Activated CD4-positive, alpha-beta memory T cell treated with anti-CD3 and anti-CD28 coated beads, Interleukin-2, amount 10 ng/mL, durations not matched to agents 7 days and 5 days (primary cell): ENCODE results near the gene NOP14. TPM values are rescaled to one million over a fixed set of nuclear protein-coding genes. Genes with fewer than 3 reads are reported as not detected.
"Not testable (repeated sequence)": the region's sequence is repeated elsewhere in the genome, so short reads cannot be mapped to it uniquely, and the experiment has no call there.

Experiments used
- CTCF ChIA-PET: fragments of 350-600 bp; sonication (Branson Sonifier 250); formaldehyde crosslinking; loops from one replicate; lab custom pipeline; 2021; ENCODE audit warnings: antibody characterized with exemption, inconsistent platforms; lab: Charles Lee
- POLR2A ChIA-PET: fragments of 350-600 bp; sonication (Branson Sonifier 250); formaldehyde crosslinking; loops from one replicate; lab custom pipeline; 2021; ENCODE audit warnings: antibody characterized with exemption; lab: Charles Lee
- DNase-seq: peaks from one replicate; pipeline ENCODE4 v3.0.0-alpha.2; 2020
- H3K27ac Mint-ChIP-seq: one replicate; pipeline ENCODE4 v1.8.0; 2021; ENCODE audit warnings: mild to moderate bottlenecking, mixed read lengths
- H3K27me3 Mint-ChIP-seq: one replicate; pipeline ENCODE4 v1.8.0; 2021; ENCODE audit warnings: mixed read lengths
- H3K36me3 Mint-ChIP-seq: one replicate; pipeline ENCODE4 v1.8.0; 2021; ENCODE audit warnings: low read depth, mixed read lengths
- H3K4me1 Mint-ChIP-seq: one replicate; pipeline ENCODE4 v1.8.0; 2021; ENCODE audit warnings: mixed read lengths
- H3K4me3 Mint-ChIP-seq: one replicate; pipeline ENCODE4 v1.8.0; 2021; ENCODE audit warnings: mild to moderate bottlenecking, mixed read lengths
- H3K9me3 Mint-ChIP-seq: one replicate; pipeline ENCODE4 v1.8.0; 2021; ENCODE audit warnings: mixed read lengths
- total RNA-seq, 2 experiments: library from RNA; stranded (reverse); gene quantifications; one replicate each; pipeline ENCODE4 v1.2.3, GENCODE V29; 2021

Gene NOP14
- total RNA-seq, 2 experiments from 2014 or later, result 34.1 to 38.7 TPM

GRCh38 chr4:2981256-2981819 lies 18.1 kb upstream of the NOP14 start:
- H3K4me1 Mint-ChIP-seq, result no peaks in the 10 kb centered on the region

DNA sequence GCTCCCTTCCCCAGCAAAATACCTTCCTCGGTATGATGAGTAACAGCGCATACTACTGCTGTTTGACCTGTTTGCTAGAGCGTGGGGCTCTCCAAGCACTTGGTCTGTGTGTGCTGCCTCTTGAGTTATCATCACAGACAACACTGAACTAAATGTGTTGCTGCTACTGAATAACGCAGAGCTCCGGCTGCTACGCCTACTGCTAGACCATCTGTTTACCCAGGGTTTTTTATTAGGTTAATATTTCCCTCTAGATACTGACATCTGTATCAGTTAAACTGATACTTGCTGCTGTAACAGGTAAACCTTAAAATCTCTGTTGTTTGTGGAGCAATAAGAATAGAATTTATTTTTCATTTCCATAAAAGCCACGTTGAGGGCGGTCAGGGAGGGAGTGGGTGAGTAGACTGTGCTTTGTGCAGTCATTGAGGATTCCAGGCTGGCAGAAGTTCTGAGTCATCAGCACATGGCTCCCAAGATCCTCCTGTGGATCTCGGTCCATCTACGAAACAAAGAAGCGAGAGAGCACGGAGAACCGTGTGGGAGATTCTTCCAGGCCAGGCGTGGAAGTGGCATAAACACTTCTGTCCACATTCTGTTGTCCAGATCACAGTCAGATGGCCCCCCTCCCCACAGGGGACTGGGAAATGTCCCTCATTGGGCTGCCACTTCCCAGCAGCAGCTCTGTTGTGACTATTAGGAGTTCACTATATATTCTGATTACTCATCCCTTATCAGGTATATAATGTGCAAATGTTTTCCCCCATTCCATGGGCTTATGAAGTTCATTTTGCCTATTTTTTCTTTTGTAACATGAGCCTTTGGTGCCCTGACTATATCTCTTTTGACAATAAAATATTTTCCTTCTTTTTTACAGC lies 14.2 kb upstream of the NOP14 start:
- Mint-ChIP-seq H3K9me3 (peaks cover 7% of the 10 kb centered on the region), H3K27ac (no peak overlapping the region), H3K4me3 (no peak overlapping the region), H3K36me3 (no peaks in the 10 kb centered on the region), H3K4me1 (no peaks in the 10 kb centered on the region), H3K27me3 (peaks cover 5% of the 10 kb centered on the region)
- ChIA-PET POLR2A (interaction anchor here (2.2 kb wide), 1 partner anchor 64 kb away, joined by 7 read pairs; no protein-coding TSS in a partner anchor), CTCF (interaction anchor here (0.7 to 3.5 kb wide), 20 partner anchors 9 to 757 kb away, joined by 3 to 38 read pairs (median 4); partner anchors contain the start of genes GRK4, HTT, HTT-AS and NOP14)
- DNase-seq, result no peak

More at GRCh38 chr4:2981256-2981819, 18.1 kb upstream of the NOP14 start:
- peaks cover 7% of the 10 kb centered on the region for H3K9me3 Mint-ChIP-seq
- no peaks in the 10 kb centered on the region for H3K36me3 Mint-ChIP-seq
- no peak for DNase-seq
- H3K4me3 Mint-ChIP-seq, result no peak overlapping the region
- H3K27me3 Mint-ChIP-seq, result peaks cover 12% of the 10 kb centered on the region
- ChIA-PET POLR2A (interaction anchor here (1.7 kb wide), 1 partner anchor 18 kb away, joined by 3 read pairs; the partner anchor contains the start of gene GRK4), CTCF (interaction anchor here (0.8 to 1.0 kb wide), 2 partner anchors 11 to 27 kb away, joined by 3 read pairs; no protein-coding TSS in a partner anchor)
- no peak overlapping the region for H3K27ac Mint-ChIP-seq

DNA sequence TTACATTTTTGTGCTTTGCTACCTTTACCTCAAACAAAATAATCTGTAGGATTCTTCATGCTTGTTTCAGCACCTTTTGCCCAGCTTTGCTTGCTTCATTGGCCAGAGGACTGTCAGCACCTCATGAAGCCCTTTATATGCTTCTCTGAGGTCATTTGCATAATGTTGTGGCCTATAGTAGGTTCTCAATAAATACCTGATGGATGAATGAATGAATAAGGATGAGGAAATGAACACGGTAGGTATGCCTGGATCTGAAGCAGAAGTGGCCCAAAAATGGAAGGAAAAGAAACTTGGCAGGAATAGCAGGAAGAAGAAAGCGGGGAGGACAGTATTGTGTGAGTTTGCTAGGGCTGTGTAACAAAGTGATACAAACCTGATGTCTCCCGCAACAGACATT lies 8.1 kb upstream of the NOP14 start:
- peaks cover 5% of the 10 kb centered on the region for H3K27me3 Mint-ChIP-seq
- no peaks in the 10 kb centered on the region for H3K9me3 Mint-ChIP-seq
- DNase-seq, result no peak
- no peak overlapping the region for H3K4me3 Mint-ChIP-seq
- H3K36me3 Mint-ChIP-seq, result no peaks in the 10 kb centered on the region
- CTCF ChIA-PET, result no interaction called here
- peaks cover 5% of the 10 kb centered on the region for H3K4me1 Mint-ChIP-seq
- POLR2A ChIA-PET, result no interaction called here
- no peak overlapping the region for H3K27ac Mint-ChIP-seq

- CTCF ChIA-PET, result interaction anchor here (1.0 to 1.4 kb wide), 3 partner anchors 10 to 45 kb away, joined by 4 read pairs; no protein-coding TSS in a partner anchor
- H3K9me3 Mint-ChIP-seq, result no peaks in the 10 kb centered on the region
These were observed 5.2 kb upstream of the NOP14 start for GRCh38 chr4:2968381-2968780.

GRCh38 chr4:2965262-2965661 lies 2.1 kb upstream of the NOP14 start:
- DNase-seq, result no peak
- H3K4me1 Mint-ChIP-seq, result peaks cover 24% of the 10 kb centered on the region
- POLR2A ChIA-PET, result interaction anchor here (5.8 kb wide), 1 partner anchor 29 kb away, joined by 74 read pairs; no protein-coding TSS in a partner anchor
- H3K27ac Mint-ChIP-seq, result no peak overlapping the region
- H3K9me3 Mint-ChIP-seq, result no peaks in the 10 kb centered on the region
- CTCF ChIA-PET, result interaction anchor here (1.2 to 5.3 kb wide), 3 partner anchors 12 to 73 kb away, joined by 5 to 38 read pairs (median 33); no protein-coding TSS in a partner anchor
- H3K27me3 Mint-ChIP-seq, result peaks cover 4% of the 10 kb centered on the region
- no peaks in the 10 kb centered on the region for H3K36me3 Mint-ChIP-seq
- peak overlapping the region; percentile 45 for H3K4me3 Mint-ChIP-seq

More at GRCh38 chr4:2968381-2968780, 5.2 kb upstream of the NOP14 start:
- DNase-seq, result no peak
- H3K4me1 Mint-ChIP-seq, result peaks cover 13% of the 10 kb centered on the region
- no peak overlapping the region for H3K27ac Mint-ChIP-seq
- POLR2A ChIA-PET, result no interaction called here
- H3K36me3 Mint-ChIP-seq, result no peaks in the 10 kb centered on the region
- no peak overlapping the region for H3K4me3 Mint-ChIP-seq
- peaks cover 5% of the 10 kb centered on the region for H3K27me3 Mint-ChIP-seq

DNA sequence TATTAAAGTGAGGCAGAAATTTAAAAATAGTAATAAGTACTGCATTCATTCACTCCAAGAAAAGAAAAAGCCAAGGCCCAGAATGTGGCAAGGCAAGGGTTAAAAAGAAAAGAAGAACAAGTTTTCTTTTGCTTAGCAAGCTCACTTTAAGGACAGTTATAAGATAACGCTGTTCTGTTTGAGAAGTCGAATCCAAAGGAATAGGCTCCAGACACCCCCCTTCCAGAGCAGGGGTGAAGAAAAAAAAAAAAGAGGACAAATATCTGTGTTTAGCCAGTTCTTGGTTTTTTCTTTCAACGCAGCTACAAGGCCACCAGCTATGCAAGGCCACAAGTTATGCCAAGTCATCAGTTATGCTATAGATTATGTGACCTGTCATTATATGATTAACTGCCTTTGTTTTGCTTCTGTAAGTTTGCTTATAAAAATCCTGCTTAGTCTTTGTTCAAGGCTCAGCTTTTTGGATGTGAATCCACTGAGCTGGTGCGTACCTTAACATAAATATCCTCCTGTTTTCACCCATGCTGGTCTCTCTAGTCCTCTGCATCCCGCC lies 1.6 kb upstream of the NOP14 start:
- POLR2A ChIA-PET, result interaction anchor here (5.8 kb wide), 1 partner anchor 29 kb away, joined by 74 read pairs; no protein-coding TSS in a partner anchor
- no peak for DNase-seq
- H3K27me3 Mint-ChIP-seq, result peaks cover 4% of the 10 kb centered on the region
- peaks cover 27% of the 10 kb centered on the region for H3K4me1 Mint-ChIP-seq
- H3K9me3 Mint-ChIP-seq, result no peaks in the 10 kb centered on the region
- H3K36me3 Mint-ChIP-seq, result no peaks in the 10 kb centered on the region
- H3K27ac Mint-ChIP-seq, result no peak overlapping the region
- H3K4me3 Mint-ChIP-seq, result peak overlapping the region; percentile 73
- CTCF ChIA-PET, result interaction anchor here (1.9 to 5.3 kb wide), 4 partner anchors 9 to 81 kb away, joined by 9 to 38 read pairs (median 21); no protein-coding TSS in a partner anchor

GRCh38 chr4:2963966-2964471 lies 813 bp upstream of the NOP14 start:
- no peaks in the 10 kb centered on the region for H3K9me3 Mint-ChIP-seq
- CTCF ChIA-PET, result interaction anchor here (0.5 to 5.3 kb wide), 13 partner anchors 10 to 234 kb away, joined by 3 to 38 read pairs (median 9); partner anchors contain the start of gene HTT
- DNase-seq, result no peak
- peak overlapping the region; percentile 73 for H3K4me3 Mint-ChIP-seq
- peaks cover 32% of the 10 kb centered on the region for H3K4me1 Mint-ChIP-seq
- H3K36me3 Mint-ChIP-seq, result peaks cover 4% of the 10 kb centered on the region
- peaks cover 4% of the 10 kb centered on the region for H3K27me3 Mint-ChIP-seq
- no peak overlapping the region for H3K27ac Mint-ChIP-seq
- POLR2A ChIA-PET, result interaction anchor here (0.6 to 5.8 kb wide), 12 partner anchors 11 to 495 kb away, joined by 3 to 74 read pairs (median 4); partner anchors contain the start of genes RNF4 and TNIP2

DNA sequence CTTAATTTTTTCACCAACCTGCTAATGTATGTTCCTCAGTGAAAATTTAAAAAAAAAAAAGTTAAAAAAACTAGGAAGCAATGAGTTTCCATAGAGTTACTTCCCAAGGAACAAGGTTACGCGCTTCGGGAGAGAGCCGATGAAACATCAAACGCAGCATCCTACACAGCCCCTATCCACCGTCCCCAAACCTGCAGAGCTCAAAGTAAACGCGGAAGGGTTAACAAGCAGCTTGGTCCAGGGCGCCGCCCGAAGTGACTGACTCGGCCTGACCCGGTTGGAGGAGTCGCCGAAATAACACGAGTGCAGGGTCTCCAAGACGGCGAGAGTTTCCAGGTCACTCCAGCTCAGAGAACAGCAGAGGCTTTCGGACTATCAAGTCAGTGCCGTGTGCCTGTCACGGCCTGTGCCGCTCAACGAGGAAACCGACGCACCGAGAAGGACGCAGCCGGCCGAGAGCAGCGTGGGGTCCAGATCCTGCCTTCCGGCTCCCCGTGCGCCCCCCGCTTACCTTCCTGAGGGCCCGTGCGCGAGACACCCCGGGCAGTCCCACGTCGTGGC lies 512 bp downstream of the NOP14 start:
- ChIA-PET POLR2A (interaction anchor here (0.9 to 5.8 kb wide), 19 partner anchors 9 to 550 kb away, joined by 3 to 74 read pairs (median 4); partner anchors contain the start of genes ADD1, RNF4 and TNIP2), CTCF (interaction anchor here (0.7 to 5.3 kb wide), 11 partner anchors 10 to 199 kb away, joined by 3 to 38 read pairs (median 9); partner anchors contain the start of gene HTT)
- H3K4me3 Mint-ChIP-seq, result peak overlapping the region; percentile 73
- H3K9me3 Mint-ChIP-seq, result no peaks in the 10 kb centered on the region
- H3K27me3 Mint-ChIP-seq, result peaks cover 4% of the 10 kb centered on the region
- H3K27ac Mint-ChIP-seq, result peak overlapping the region; percentile 67
- H3K36me3 Mint-ChIP-seq, result peaks cover 14% of the 10 kb centered on the region
- DNase-seq, result no peak
- peaks cover 46% of the 10 kb centered on the region for H3K4me1 Mint-ChIP-seq

- peak; percentile 60 for DNase-seq
- H3K9me3 Mint-ChIP-seq, result no peaks in the 10 kb centered on the region
- H3K27me3 Mint-ChIP-seq, result peaks cover 4% of the 10 kb centered on the region
- ChIA-PET CTCF (interaction anchor here (0.7 to 5.3 kb wide), 7 partner anchors 9 to 198 kb away, joined by 3 to 38 read pairs (median 9); no protein-coding TSS in a partner anchor), POLR2A (interaction anchor here (0.9 to 5.8 kb wide), 17 partner anchors 9 to 549 kb away, joined by 3 to 74 read pairs (median 4); partner anchors contain the start of genes ADD1, RNF4 and TNIP2)
- H3K4me3 Mint-ChIP-seq, result peak overlapping the region; percentile 73
- H3K4me1 Mint-ChIP-seq, result peaks cover 52% of the 10 kb centered on the region
- peak overlapping the region; percentile 67 for H3K27ac Mint-ChIP-seq
- H3K36me3 Mint-ChIP-seq, result peaks cover 21% of the 10 kb centered on the region
These were observed 1.3 kb downstream of the NOP14 start for GRCh38 chr4:2961811-2962441.

- peak overlapping the region; percentile 67 for H3K27ac Mint-ChIP-seq
- peaks cover 53% of the 10 kb centered on the region for H3K4me1 Mint-ChIP-seq
- H3K36me3 Mint-ChIP-seq, result peaks cover 24% of the 10 kb centered on the region
- H3K9me3 Mint-ChIP-seq, result no peaks in the 10 kb centered on the region
- DNase-seq, result peak; percentile 52
- ChIA-PET POLR2A (interaction anchor here (1.5 to 5.8 kb wide), 5 partner anchors 8 to 163 kb away, joined by 5 to 74 read pairs (median 7); no protein-coding TSS in a partner anchor), CTCF (interaction anchor here (0.9 to 4.1 kb wide), 5 partner anchors 9 to 197 kb away, joined by 3 to 33 read pairs (median 9); no protein-coding TSS in a partner anchor)
- H3K4me3 Mint-ChIP-seq, result peak overlapping the region; percentile 73
- H3K27me3 Mint-ChIP-seq, result peaks cover 4% of the 10 kb centered on the region
These were observed 1.8 kb downstream of the NOP14 start for GRCh38 chr4:2961421-2961810.

DNA sequence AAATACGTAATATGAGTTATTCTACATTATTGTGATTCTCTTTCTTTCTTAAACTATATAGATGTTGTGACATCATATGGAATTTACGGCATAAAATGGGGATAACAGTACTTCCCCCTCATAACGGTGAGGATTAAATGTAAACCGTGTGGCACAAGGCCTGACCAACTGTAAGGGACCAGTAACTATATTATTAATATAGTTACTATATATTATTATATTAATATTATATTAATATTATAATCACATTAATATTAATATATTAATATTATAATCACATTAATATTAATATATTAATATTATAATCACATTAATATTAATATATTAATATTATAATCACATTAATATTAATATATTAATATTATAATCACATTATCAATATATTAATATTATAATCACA lies 2.8 kb downstream of the NOP14 start:
- not testable (repeated sequence) for H3K27ac Mint-ChIP-seq, H3K9me3 Mint-ChIP-seq, H3K4me3 Mint-ChIP-seq, H3K27me3 Mint-ChIP-seq, DNase-seq
- peaks cover 63% of the 10 kb centered on the region for H3K4me1 Mint-ChIP-seq
- POLR2A ChIA-PET, result interaction anchor here (0.7 kb wide), 1 partner anchor 19 kb away, joined by 3 read pairs; no protein-coding TSS in a partner anchor
- CTCF ChIA-PET, result interaction anchor here (0.7 to 1.7 kb wide), 3 partner anchors 25 to 204 kb away, joined by 3 to 5 read pairs (median 4); no protein-coding TSS in a partner anchor
- H3K36me3 Mint-ChIP-seq, result peaks cover 34% of the 10 kb centered on the region
